WTC11 (cell line): ENCODE results near the gene TSNAXIP1. TPM values are rescaled to one million over a fixed set of nuclear protein-coding genes. Genes with fewer than 3 reads are reported as not detected.

Source experiments
- ATAC-seq: fragments of 200-7000 bp; cut with Tn5 transposase; 2 replicates; pipeline ENCODE4 v1.10.0; 2021; ENCODE audit warnings: mild to moderate bottlenecking, moderate library complexity
- CTCF ChIA-PET: fragments of 300-600 bp; sonication (Branson Sonifier 250); formaldehyde crosslinking; loops from one replicate; lab custom pipeline; 2021; ENCODE audit warnings: antibody characterized with exemption; lab: Charles Lee
- POLR2A ChIA-PET: fragments of 350-600 bp; sonication (Branson Sonifier 250); formaldehyde crosslinking; loops from one replicate; lab custom pipeline; 2021; ENCODE audit warnings: antibody characterized with exemption; lab: Charles Lee
- DNase-seq: peaks from one replicate; pipeline ENCODE4 v3.0.0; 2021; ENCODE audit warnings: low spot score
- H3K27ac Mint-ChIP-seq: 2 replicates; pipeline ENCODE4 v1.8.0; 2021; ENCODE audit warnings: mixed read lengths
- H3K27me3 Mint-ChIP-seq: 2 replicates; pipeline ENCODE4 v1.8.0; 2021; ENCODE audit warnings: low read depth, mild to moderate bottlenecking, moderate library complexity, mixed read lengths
- H3K36me3 Mint-ChIP-seq: 2 replicates; pipeline ENCODE4 v1.8.0; 2021; ENCODE audit warnings: mixed read lengths
- H3K4me1 Mint-ChIP-seq: 2 replicates; pipeline ENCODE4 v1.8.0; 2022; ENCODE audit warnings: mixed read lengths
- H3K4me3 Mint-ChIP-seq: 2 replicates; pipeline ENCODE4 v1.8.0; 2021; ENCODE audit warnings: mild to moderate bottlenecking, moderate library complexity, mixed read lengths
- H3K9me3 Mint-ChIP-seq: 2 replicates; pipeline ENCODE4 v1.8.0; 2021; ENCODE audit warnings: mixed read lengths
- AFF4 ChIP-seq: sonication (generic); formaldehyde crosslinking; IDR thresholded peaks from 2 replicates; pipeline ENCODE4 v1.8.1; 2023; ENCODE audit warnings: mild to moderate bottlenecking, missing genetic modification reagents, borderline replicate concordance
- CBFB ChIP-seq: sonication (generic); formaldehyde crosslinking; IDR thresholded peaks from 2 replicates; pipeline ENCODE4 v1.8.1; 2022; ENCODE audit warnings: mild to moderate bottlenecking, low read depth, missing genetic modification reagents
- CREB1 ChIP-seq: sonication (generic); formaldehyde crosslinking; IDR thresholded peaks from 2 replicates; pipeline ENCODE4 v1.8.0; 2023; ENCODE audit warnings: mild to moderate bottlenecking, missing genetic modification reagents
- EMX1 ChIP-seq: fragments of 250-450 bp; sonication (Bioruptor Pico); IDR thresholded peaks from 2 replicates; pipeline ENCODE4 v1.8.0; 2021; ENCODE audit warnings: mild to moderate bottlenecking
- GABPB1 ChIP-seq: sonication (generic); formaldehyde crosslinking; IDR thresholded peaks from 2 replicates; pipeline ENCODE4 v1.8.1; 2023; ENCODE audit warnings: mild to moderate bottlenecking, missing genetic modification reagents
- KAT7 ChIP-seq: sonication (generic); formaldehyde crosslinking; IDR thresholded peaks from 2 replicates; pipeline ENCODE4 v1.8.1; 2023; ENCODE audit warnings: missing genetic modification reagents, mild to moderate bottlenecking, borderline replicate concordance
- NFE2L1 ChIP-seq: sonication (generic); formaldehyde crosslinking; IDR thresholded peaks from 2 replicates; pipeline ENCODE4 v1.8.1; 2023; ENCODE audit warnings: missing genetic modification reagents
- SMAD3 ChIP-seq: sonication (generic); formaldehyde crosslinking; IDR thresholded peaks from 2 replicates; pipeline ENCODE4 v1.8.0; 2022; ENCODE audit warnings: missing genetic modification reagents, mild to moderate bottlenecking, borderline replicate concordance
- TEAD4 ChIP-seq: sonication (generic); formaldehyde crosslinking; IDR thresholded peaks from 2 replicates; pipeline ENCODE4 v1.8.0; 2022; ENCODE audit warnings: mild to moderate bottlenecking, missing genetic modification reagents
- ZNF317 ChIP-seq: sonication (generic); formaldehyde crosslinking; IDR thresholded peaks from 2 replicates; pipeline ENCODE4 v1.8.1; 2023; ENCODE audit warnings: low read depth, mild to moderate bottlenecking, moderate library complexity, missing genetic modification reagents, borderline replicate concordance
- total RNA-seq: library from RNA; stranded (reverse); gene quantifications from 3 replicates; pipeline ENCODE4 v1.2.3, GENCODE V29; 2021
- TF ChIP-seq, protein P1 (sequence below): sonication (generic); formaldehyde crosslinking; IDR thresholded peaks from 2 replicates; pipeline ENCODE4 v1.8.1; 2023; ENCODE audit warnings: mild to moderate bottlenecking, missing genetic modification reagents, moderate library complexity
- TF ChIP-seq, protein P2 (sequence below): sonication (generic); formaldehyde crosslinking; IDR thresholded peaks from 2 replicates; pipeline ENCODE4 v1.8.0; 2022; ENCODE audit warnings: mild to moderate bottlenecking, missing genetic modification reagents
- TF ChIP-seq, protein P3 (sequence below): sonication (generic); formaldehyde crosslinking; IDR thresholded peaks from 2 replicates; pipeline ENCODE4 v1.8.0; 2022; ENCODE audit warnings: mild to moderate bottlenecking, missing genetic modification reagents
- TF ChIP-seq, protein P4 (sequence below): sonication (generic); formaldehyde crosslinking; IDR thresholded peaks from 2 replicates; pipeline ENCODE4 v1.8.1; 2023; ENCODE audit warnings: mild to moderate bottlenecking, missing genetic modification reagents, moderate library complexity
- TF ChIP-seq, protein P5 (sequence below): fragments of 200-600 bp; IDR thresholded peaks from 2 replicates; pipeline ENCODE4 v1.8.0; 2022; ENCODE audit warnings: antibody characterized with exemption
- TF ChIP-seq, protein P6 (sequence below): sonication (generic); formaldehyde crosslinking; IDR thresholded peaks from 2 replicates; pipeline ENCODE4 v1.8.1; 2022; ENCODE audit warnings: mild to moderate bottlenecking, moderate library complexity, missing genetic modification reagents
- TF ChIP-seq, protein P7 (sequence below): sonication (generic); formaldehyde crosslinking; IDR thresholded peaks from 2 replicates; pipeline ENCODE4 v1.8.0; 2022; ENCODE audit warnings: mild to moderate bottlenecking, missing genetic modification reagents
- TF ChIP-seq, protein P8 (sequence below): fragments of 250-450 bp; sonication (Bioruptor Pico); IDR thresholded peaks from 2 replicates; pipeline ENCODE4 v1.9.0; 2021; ENCODE audit warnings: mild to moderate bottlenecking

TSNAXIP1 gene
- total RNA-seq, 1 experiment from 2014 or later: 0.48 TPM

- TF ChIP-seq, protein P1, sequence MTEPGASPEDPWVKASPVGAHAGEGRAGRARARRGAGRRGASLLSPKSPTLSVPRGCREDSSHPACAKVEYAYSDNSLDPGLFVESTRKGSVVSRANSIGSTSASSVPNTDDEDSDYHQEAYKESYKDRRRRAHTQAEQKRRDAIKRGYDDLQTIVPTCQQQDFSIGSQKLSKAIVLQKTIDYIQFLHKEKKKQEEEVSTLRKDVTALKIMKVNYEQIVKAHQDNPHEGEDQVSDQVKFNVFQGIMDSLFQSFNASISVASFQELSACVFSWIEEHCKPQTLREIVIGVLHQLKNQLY (CRISPR knock-in tag): no peak
- TF ChIP-seq, protein P2, sequence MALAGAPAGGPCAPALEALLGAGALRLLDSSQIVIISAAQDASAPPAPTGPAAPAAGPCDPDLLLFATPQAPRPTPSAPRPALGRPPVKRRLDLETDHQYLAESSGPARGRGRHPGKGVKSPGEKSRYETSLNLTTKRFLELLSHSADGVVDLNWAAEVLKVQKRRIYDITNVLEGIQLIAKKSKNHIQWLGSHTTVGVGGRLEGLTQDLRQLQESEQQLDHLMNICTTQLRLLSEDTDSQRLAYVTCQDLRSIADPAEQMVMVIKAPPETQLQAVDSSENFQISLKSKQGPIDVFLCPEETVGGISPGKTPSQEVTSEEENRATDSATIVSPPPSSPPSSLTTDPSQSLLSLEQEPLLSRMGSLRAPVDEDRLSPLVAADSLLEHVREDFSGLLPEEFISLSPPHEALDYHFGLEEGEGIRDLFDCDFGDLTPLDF (CRISPR knock-in tag): no peak
- TF ChIP-seq, protein P3, sequence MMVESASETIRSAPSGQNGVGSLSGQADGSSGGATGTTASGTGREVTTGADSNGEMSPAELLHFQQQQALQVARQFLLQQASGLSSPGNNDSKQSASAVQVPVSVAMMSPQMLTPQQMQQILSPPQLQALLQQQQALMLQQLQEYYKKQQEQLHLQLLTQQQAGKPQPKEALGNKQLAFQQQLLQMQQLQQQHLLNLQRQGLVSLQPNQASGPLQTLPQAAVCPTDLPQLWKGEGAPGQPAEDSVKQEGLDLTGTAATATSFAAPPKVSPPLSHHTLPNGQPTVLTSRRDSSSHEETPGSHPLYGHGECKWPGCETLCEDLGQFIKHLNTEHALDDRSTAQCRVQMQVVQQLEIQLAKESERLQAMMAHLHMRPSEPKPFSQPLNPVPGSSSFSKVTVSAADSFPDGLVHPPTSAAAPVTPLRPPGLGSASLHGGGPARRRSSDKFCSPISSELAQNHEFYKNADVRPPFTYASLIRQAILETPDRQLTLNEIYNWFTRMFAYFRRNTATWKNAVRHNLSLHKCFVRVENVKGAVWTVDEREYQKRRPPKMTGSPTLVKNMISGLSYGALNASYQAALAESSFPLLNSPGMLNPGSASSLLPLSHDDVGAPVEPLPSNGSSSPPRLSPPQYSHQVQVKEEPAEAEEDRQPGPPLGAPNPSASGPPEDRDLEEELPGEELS (CRISPR knock-in tag): no peak
Observed at GRCh38 chr16:67837811-67838210, 31.1 kb downstream of the TSNAXIP1 start (continued).

DNA sequence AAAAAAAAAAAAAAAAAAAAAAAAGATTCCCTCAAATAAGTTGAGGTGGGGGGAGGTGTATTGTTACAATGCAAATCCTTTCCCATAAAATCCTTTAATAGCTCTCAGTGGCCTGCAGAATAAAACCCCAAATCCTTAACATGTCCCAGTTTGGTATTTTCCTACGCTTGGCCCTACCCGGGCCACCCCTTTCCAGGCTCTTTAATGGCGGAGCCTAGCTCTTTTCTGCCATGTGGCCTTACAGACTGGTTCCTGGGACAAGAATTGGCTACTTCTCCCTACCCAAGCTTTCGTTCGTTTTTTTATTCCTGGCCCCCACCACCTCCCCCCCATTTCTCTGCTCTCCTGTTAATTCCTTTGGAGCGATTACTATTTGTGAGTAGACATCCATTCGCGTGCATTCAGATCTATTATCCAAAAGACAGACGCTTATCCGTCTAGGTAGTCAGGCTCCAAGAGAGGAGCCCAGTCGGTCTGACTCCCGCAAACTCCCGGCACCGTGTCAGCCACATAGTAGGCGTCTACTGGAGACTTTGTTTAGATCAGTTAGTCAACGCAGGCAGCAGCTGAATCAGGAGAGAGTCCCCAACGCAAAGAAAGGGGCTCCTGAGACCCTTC lies 34.6 kb downstream of the TSNAXIP1 start:
- ChIA-PET CTCF (interaction anchor here (0.5 to 3.2 kb wide), 9 partner anchors 12 to 400 kb away, joined by 3 to 49 read pairs (median 4); partner anchors contain the start of genes NRN1L, RANBP10 and TSNAXIP1), POLR2A (interaction anchor here (0.6 to 1.5 kb wide), 4 partner anchors 9 to 602 kb away, joined by 3 to 5 read pairs (median 3); partner anchors contain the start of gene NRN1L)
- no peaks in the 10 kb centered on the region for H3K9me3 Mint-ChIP-seq
- TF ChIP-seq CREB1 (CRISPR knock-in tag) (no peak), EMX1 (CRISPR knock-in tag) (no peak), ZNF317 (no peak), AFF4 (0 out of 2 replicates have a peak, but pooled peaks have one; percentile 29), TEAD4 (CRISPR knock-in tag) (no peak)
- peak overlapping the region; percentile 93 for H3K4me3 Mint-ChIP-seq
- ATAC-seq: peak; percentile 3
- H3K27me3 Mint-ChIP-seq: no peaks in the 10 kb centered on the region
- H3K36me3 Mint-ChIP-seq: no peaks in the 10 kb centered on the region
- peak overlapping the region; percentile 97 for H3K27ac Mint-ChIP-seq
- peaks cover 40% of the 10 kb centered on the region for H3K4me1 Mint-ChIP-seq
- no peak for DNase-seq

GRCh38 chr16:67841816-67842508 lies 35.3 kb downstream of the TSNAXIP1 start, which contains the start of gene THAP11:
Gene THAP11 (plus strand): TSS chr16:67842320. CDS start chr16:67842555, 235 bp downstream.
- no peaks in the 10 kb centered on the region for H3K27me3 Mint-ChIP-seq
- peak; percentile 51 for ATAC-seq
- no peaks in the 10 kb centered on the region for H3K9me3 Mint-ChIP-seq
- H3K4me1 Mint-ChIP-seq: peaks cover 40% of the 10 kb centered on the region
- POLR2A ChIA-PET: interaction anchor here (1.5 kb wide), 1 partner anchor 25 kb away, joined by 3 read pairs; no protein-coding TSS in a partner anchor
- DNase-seq: peak; percentile 98
- CTCF ChIA-PET: interaction anchor here (0.5 to 3.2 kb wide), 5 partner anchors 26 to 400 kb away, joined by 3 to 49 read pairs (median 4); no protein-coding TSS in a partner anchor
- peak within 1 kb of the TSS; percentile 97 for H3K27ac Mint-ChIP-seq
- H3K36me3 Mint-ChIP-seq: no peaks in the 10 kb centered on the region
- H3K4me3 Mint-ChIP-seq: peak within 1 kb of the TSS; percentile 94
- TF ChIP-seq, protein P4, sequence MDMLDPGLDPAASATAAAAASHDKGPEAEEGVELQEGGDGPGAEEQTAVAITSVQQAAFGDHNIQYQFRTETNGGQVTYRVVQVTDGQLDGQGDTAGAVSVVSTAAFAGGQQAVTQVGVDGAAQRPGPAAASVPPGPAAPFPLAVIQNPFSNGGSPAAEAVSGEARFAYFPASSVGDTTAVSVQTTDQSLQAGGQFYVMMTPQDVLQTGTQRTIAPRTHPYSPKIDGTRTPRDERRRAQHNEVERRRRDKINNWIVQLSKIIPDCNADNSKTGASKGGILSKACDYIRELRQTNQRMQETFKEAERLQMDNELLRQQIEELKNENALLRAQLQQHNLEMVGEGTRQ (CRISPR knock-in tag): peak; percentile 19; the same call in 1 of the 2 replicates
- TF ChIP-seq SMAD3 (CRISPR knock-in tag) (0 out of 2 replicates have a peak, but pooled peaks have one; percentile 29), KAT7 (CRISPR knock-in tag) (no peak), NFE2L1 (CRISPR knock-in tag) (peak; percentile 30; the same call in 1 of the 2 replicates), CBFB (CRISPR knock-in tag) (no peak), GABPB1 (CRISPR knock-in tag) (peak; percentile 82)
- TF ChIP-seq, protein P5, sequence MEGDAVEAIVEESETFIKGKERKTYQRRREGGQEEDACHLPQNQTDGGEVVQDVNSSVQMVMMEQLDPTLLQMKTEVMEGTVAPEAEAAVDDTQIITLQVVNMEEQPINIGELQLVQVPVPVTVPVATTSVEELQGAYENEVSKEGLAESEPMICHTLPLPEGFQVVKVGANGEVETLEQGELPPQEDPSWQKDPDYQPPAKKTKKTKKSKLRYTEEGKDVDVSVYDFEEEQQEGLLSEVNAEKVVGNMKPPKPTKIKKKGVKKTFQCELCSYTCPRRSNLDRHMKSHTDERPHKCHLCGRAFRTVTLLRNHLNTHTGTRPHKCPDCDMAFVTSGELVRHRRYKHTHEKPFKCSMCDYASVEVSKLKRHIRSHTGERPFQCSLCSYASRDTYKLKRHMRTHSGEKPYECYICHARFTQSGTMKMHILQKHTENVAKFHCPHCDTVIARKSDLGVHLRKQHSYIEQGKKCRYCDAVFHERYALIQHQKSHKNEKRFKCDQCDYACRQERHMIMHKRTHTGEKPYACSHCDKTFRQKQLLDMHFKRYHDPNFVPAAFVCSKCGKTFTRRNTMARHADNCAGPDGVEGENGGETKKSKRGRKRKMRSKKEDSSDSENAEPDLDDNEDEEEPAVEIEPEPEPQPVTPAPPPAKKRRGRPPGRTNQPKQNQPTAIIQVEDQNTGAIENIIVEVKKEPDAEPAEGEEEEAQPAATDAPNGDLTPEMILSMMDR: peak; percentile 69
- TF ChIP-seq, protein P6, sequence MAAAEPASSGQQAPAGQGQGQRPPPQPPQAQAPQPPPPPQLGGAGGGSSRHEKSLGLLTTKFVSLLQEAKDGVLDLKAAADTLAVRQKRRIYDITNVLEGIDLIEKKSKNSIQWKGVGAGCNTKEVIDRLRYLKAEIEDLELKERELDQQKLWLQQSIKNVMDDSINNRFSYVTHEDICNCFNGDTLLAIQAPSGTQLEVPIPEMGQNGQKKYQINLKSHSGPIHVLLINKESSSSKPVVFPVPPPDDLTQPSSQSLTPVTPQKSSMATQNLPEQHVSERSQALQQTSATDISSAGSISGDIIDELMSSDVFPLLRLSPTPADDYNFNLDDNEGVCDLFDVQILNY: peak; percentile 56; the same call in 1 of the 2 replicates
- TF ChIP-seq, protein P7, sequence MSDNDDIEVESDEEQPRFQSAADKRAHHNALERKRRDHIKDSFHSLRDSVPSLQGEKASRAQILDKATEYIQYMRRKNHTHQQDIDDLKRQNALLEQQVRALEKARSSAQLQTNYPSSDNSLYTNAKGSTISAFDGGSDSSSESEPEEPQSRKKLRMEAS (CRISPR knock-in tag): peak; percentile 71
- TF ChIP-seq, protein P8, sequence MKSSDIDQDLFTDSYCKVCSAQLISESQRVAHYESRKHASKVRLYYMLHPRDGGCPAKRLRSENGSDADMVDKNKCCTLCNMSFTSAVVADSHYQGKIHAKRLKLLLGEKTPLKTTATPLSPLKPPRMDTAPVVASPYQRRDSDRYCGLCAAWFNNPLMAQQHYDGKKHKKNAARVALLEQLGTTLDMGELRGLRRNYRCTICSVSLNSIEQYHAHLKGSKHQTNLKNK (CRISPR knock-in tag): no peak
